Neuronal stem cell (in vitro differentiated cells): ENCODE measurements around the gene GRM7.

ENCODE experiments used
- DNase-seq: peaks from one replicate; pipeline ENCODE4 v3.0.0-alpha.2; 2013; ENCODE audit warnings: low spot score
- H2AFZ ChIP-seq: one replicate; pipeline ENCODE4 v1.6.1; 2013; ENCODE audit warnings: mild to moderate bottlenecking, low read length, inconsistent platforms
- H2AK5ac ChIP-seq: 2 replicates; pipeline ENCODE4 v1.6.1; 2013; ENCODE audit warnings: low read depth, mild to moderate bottlenecking, inconsistent platforms, low read length, moderate library complexity, mixed read lengths
- H2BK120ac ChIP-seq: 2 replicates; pipeline ENCODE4 v1.6.1; 2013; ENCODE audit warnings: low read depth, mild to moderate bottlenecking, inconsistent platforms, low read length, moderate library complexity, mixed read lengths
- H2BK12ac ChIP-seq: one replicate; pipeline ENCODE4 v1.6.1; 2013; ENCODE audit warnings: low read length, inconsistent platforms
- H2BK15ac ChIP-seq: 2 replicates; pipeline ENCODE4 v1.6.1; 2013; ENCODE audit warnings: mild to moderate bottlenecking, low read length, inconsistent platforms, mixed read lengths
- H2BK5ac ChIP-seq: one replicate; pipeline ENCODE4 v1.6.1; 2013; ENCODE audit warnings: inconsistent platforms, mild to moderate bottlenecking, low read length, moderate library complexity
- H3K14ac ChIP-seq: one replicate; pipeline ENCODE4 v1.6.1; 2013; ENCODE audit warnings: low read length, inconsistent platforms
- H3K18ac ChIP-seq: 2 replicates; pipeline ENCODE4 v1.6.1; 2013; ENCODE audit warnings: low read length, inconsistent platforms
- H3K23ac ChIP-seq: 2 replicates; pipeline ENCODE4 v1.6.1; 2013; ENCODE audit warnings: low read depth, mild to moderate bottlenecking, mixed read lengths, low read length, inconsistent platforms; ENCODE audit not compliant: poor library complexity
- H3K27ac ChIP-seq: replicated peaks from 3 replicates; pipeline ENCODE4 v1.5.1; 2013; ENCODE audit warnings: low read length, inconsistent platforms
- H3K27me3 ChIP-seq, 3 experiments: 2 replicates each; pipeline ENCODE4 v1.6.1; 2013; ENCODE audit warnings: low read length in 3 of 3, mild to moderate bottlenecking in 2 of 3, inconsistent platforms in 1 of 3, low read depth in 1 of 3, mixed read lengths in 1 of 3, moderate library complexity in 1 of 3; ENCODE audit not compliant: control insufficient read depth in 3 of 3, insufficient read depth in 3 of 3
- H3K36me3 ChIP-seq, 2 donors: replicated peaks in 1 of 2; 2 replicates each; pipeline ENCODE4 v1.6.1; 2013; ENCODE audit warnings: low read length in 2 of 2; ENCODE audit not compliant: control insufficient read depth in 2 of 2, insufficient read depth in 2 of 2
- H3K4ac ChIP-seq: 2 replicates; pipeline ENCODE4 v1.6.1; 2013; ENCODE audit warnings: inconsistent platforms, mild to moderate bottlenecking, low read length, moderate library complexity
- H3K4me1 ChIP-seq, 2 donors: 1 replicate in 1 of 2; 2 replicates in 1 of 2; pipeline ENCODE4 v1.6.1; 2013; ENCODE audit warnings: low read length in 2 of 2, low read depth in 1 of 2; ENCODE audit not compliant: control insufficient read depth in 2 of 2, insufficient read depth in 1 of 2
- H3K4me2 ChIP-seq: one replicate; pipeline ENCODE4 v1.6.1; 2013; ENCODE audit warnings: mild to moderate bottlenecking, low read length, inconsistent platforms; ENCODE audit not compliant: insufficient read depth, poor library complexity, severe bottlenecking
- H3K4me3 ChIP-seq, 2 donors: 2 replicates each; pipeline ENCODE4 v1.5.1; 2013; ENCODE audit warnings: low read length in 2 of 2, mild to moderate bottlenecking in 2 of 2, inconsistent platforms in 1 of 2, moderate library complexity in 1 of 2
- H3K79me1 ChIP-seq: one replicate; pipeline ENCODE4 v1.6.1; 2013; ENCODE audit warnings: low read depth, mild to moderate bottlenecking, inconsistent platforms, low read length, moderate library complexity
- H3K9ac ChIP-seq: one replicate; pipeline ENCODE4 v1.6.1; 2013; ENCODE audit warnings: mild to moderate bottlenecking, low read depth, low read length, inconsistent platforms; ENCODE audit not compliant: poor library complexity
- H3K9me3 ChIP-seq, 2 donors: replicated peaks in 1 of 2; 2 replicates each; pipeline versions ENCODE3 to v1.6.1; 2013; ENCODE audit warnings: low read length in 2 of 2, mild to moderate bottlenecking in 2 of 2, inconsistent platforms in 1 of 2, low read depth in 1 of 2, mixed read lengths in 1 of 2, moderate library complexity in 1 of 2; ENCODE audit not compliant: control insufficient read depth in 2 of 2, insufficient read depth in 1 of 2
- H4K8ac ChIP-seq: one replicate; pipeline ENCODE4 v1.6.1; 2013; ENCODE audit warnings: low read depth, mild to moderate bottlenecking, inconsistent platforms, low read length, moderate library complexity
- H4K91ac ChIP-seq: one replicate; pipeline ENCODE4 v1.6.1; 2013; ENCODE audit warnings: low read length, low read depth, mild to moderate bottlenecking, inconsistent platforms; ENCODE audit not compliant: poor library complexity
- WGBS, 2 donors: extraction: QIAGEN DNeasy Blood & Tissue Kit; methylation state at CpG; one replicate each; pipeline ENCODE4 v1.1.7; 2013; ENCODE audit warnings: missing lambda C conversion rate in 2 of 2, mixed read lengths in 1 of 2; ENCODE audit not compliant: insufficient read length in 2 of 2, insufficient replicate concordance in 1 of 2; ENCODE audit errors: extremely low coverage in 2 of 2; 5-methylcytosine and 5-hydroxymethylcytosine counted together

GRM7 gene

GRCh38 chr3:7410782-7411181 lies 549.9 kb downstream of the GRM7 start:
- H4K91ac ChIP-seq, result no peak overlapping the region
- no peak overlapping the region for H3K18ac ChIP-seq
- H3K14ac ChIP-seq, result no peak overlapping the region
- DNase-seq, result no peak
- no peaks in the 10 kb centered on the region for H3K9me3 ChIP-seq
- no peaks in the 10 kb centered on the region for H3K79me1 ChIP-seq
- no peak overlapping the region for H3K23ac ChIP-seq
- H3K4me1 ChIP-seq, result no peaks in the 10 kb centered on the region
- no peak overlapping the region for H2AK5ac ChIP-seq
- WGBS, 2 donors, result no CpG with 5 or more reads among the region's 4 CpGs
- no peak overlapping the region for H2BK120ac ChIP-seq
- H3K27me3 ChIP-seq, result no peaks in the 10 kb centered on the region
- H4K8ac ChIP-seq, result no peak overlapping the region
- no peak overlapping the region for H3K4me3 ChIP-seq
- no peak overlapping the region for H2BK5ac ChIP-seq
- H3K27ac ChIP-seq, result no peak overlapping the region
- no peaks in the 10 kb centered on the region for H3K36me3 ChIP-seq
- no peak overlapping the region for H3K9ac ChIP-seq
- no peak overlapping the region for H2BK15ac ChIP-seq
- H2AFZ ChIP-seq, result no peak overlapping the region
- H2BK12ac ChIP-seq, result no peak overlapping the region
- no peak overlapping the region for H3K4ac ChIP-seq
- H3K4me2 ChIP-seq, result no peak overlapping the region

GRCh38 chr3:7421065-7421464 lies 560.1 kb downstream of the GRM7 start:
- Histone ChIP-seq H3K9ac (no peak overlapping the region), H3K9me3 (no peaks in the 10 kb centered on the region), H3K27me3 (no peaks in the 10 kb centered on the region), H3K23ac (no peak overlapping the region), H2AK5ac (no peak overlapping the region), H3K4ac (no peak overlapping the region), H2BK12ac (no peak overlapping the region), H2AFZ (no peak overlapping the region), H3K27ac (no peak overlapping the region), H4K8ac (no peak overlapping the region), H3K4me2 (no peak overlapping the region), H3K18ac (no peak overlapping the region), H3K36me3 (no peaks in the 10 kb centered on the region), H3K4me3 (no peak overlapping the region), H3K79me1 (no peaks in the 10 kb centered on the region), H4K91ac (no peak overlapping the region), H2BK120ac (no peak overlapping the region), H3K14ac (no peak overlapping the region), H3K4me1 (peaks cover 0 to 5% of the 10 kb centered on the region in 2 donors), H2BK15ac (no peak overlapping the region), H2BK5ac (no peak overlapping the region)
- no peak for DNase-seq
- WGBS, 2 donors, result no CpG with 5 or more reads among the region's 1 CpG

GRCh38 chr3:7423036-7423435 lies 562.1 kb downstream of the GRM7 start:
- no peak for DNase-seq
- Histone ChIP-seq H4K91ac (no peak overlapping the region), H2BK5ac (no peak overlapping the region), H4K8ac (no peak overlapping the region), H2AK5ac (no peak overlapping the region), H3K18ac (no peak overlapping the region), H2BK12ac (no peak overlapping the region), H3K36me3 (no peaks in the 10 kb centered on the region), H3K4ac (no peak overlapping the region), H3K79me1 (no peaks in the 10 kb centered on the region), H2BK15ac (no peak overlapping the region), H3K9me3 (no peaks in the 10 kb centered on the region), H3K23ac (no peak overlapping the region), H3K4me3 (no peak overlapping the region), H2BK120ac (no peak overlapping the region), H3K4me1 (peaks cover 0 to 5% of the 10 kb centered on the region in 2 donors), H3K14ac (no peak overlapping the region), H2AFZ (no peak overlapping the region), H3K27ac (no peak overlapping the region), H3K27me3 (no peaks in the 10 kb centered on the region), H3K4me2 (no peak overlapping the region), H3K9ac (no peak overlapping the region)
- WGBS, 2 donors, result no CpG with 5 or more reads among the region's 2 CpGs

GRCh38 chr3:7423995-7424394 lies 563.1 kb downstream of the GRM7 start:
- DNase-seq, result no peak
- Histone ChIP-seq H3K79me1 (no peaks in the 10 kb centered on the region), H2BK5ac (no peak overlapping the region), H3K4ac (no peak overlapping the region), H3K4me1 (peaks cover 0 to 7% of the 10 kb centered on the region in 2 donors), H3K14ac (no peak overlapping the region), H2AK5ac (no peak overlapping the region), H3K27ac (no peak overlapping the region), H3K18ac (no peak overlapping the region), H2BK120ac (no peak overlapping the region), H3K4me3 (no peak overlapping the region), H3K9ac (no peak overlapping the region), H2BK12ac (no peak overlapping the region), H4K8ac (no peak overlapping the region), H3K27me3 (no peaks in the 10 kb centered on the region), H3K36me3 (no peaks in the 10 kb centered on the region), H3K4me2 (no peak overlapping the region), H3K23ac (no peak overlapping the region), H4K91ac (no peak overlapping the region), H2BK15ac (no peak overlapping the region), H3K9me3 (no peaks in the 10 kb centered on the region), H2AFZ (no peak overlapping the region)
- WGBS, 2 donors, result no CpG with 5 or more reads among the region's 4 CpGs
